Stimulated activated CD4-positive, alpha-beta T cell treated with anti-CD3 and anti-CD28 coated beads, Interleukin-4, amount 100 ng/mL, for 48 hours (primary cell): Measurements from ENCODE around the gene TMEM123.
"Not testable (repeated sequence)": the region's sequence is repeated elsewhere in the genome, so short reads cannot be mapped to it uniquely, and the experiment has no call there.

Experiments
- DNase-seq, 2 donors: peaks; one replicate each; pipeline ENCODE4 v3.0.0-alpha.2; 2020; ENCODE audit warnings: low read depth in 2 of 2

Gene TMEM123

DNA sequence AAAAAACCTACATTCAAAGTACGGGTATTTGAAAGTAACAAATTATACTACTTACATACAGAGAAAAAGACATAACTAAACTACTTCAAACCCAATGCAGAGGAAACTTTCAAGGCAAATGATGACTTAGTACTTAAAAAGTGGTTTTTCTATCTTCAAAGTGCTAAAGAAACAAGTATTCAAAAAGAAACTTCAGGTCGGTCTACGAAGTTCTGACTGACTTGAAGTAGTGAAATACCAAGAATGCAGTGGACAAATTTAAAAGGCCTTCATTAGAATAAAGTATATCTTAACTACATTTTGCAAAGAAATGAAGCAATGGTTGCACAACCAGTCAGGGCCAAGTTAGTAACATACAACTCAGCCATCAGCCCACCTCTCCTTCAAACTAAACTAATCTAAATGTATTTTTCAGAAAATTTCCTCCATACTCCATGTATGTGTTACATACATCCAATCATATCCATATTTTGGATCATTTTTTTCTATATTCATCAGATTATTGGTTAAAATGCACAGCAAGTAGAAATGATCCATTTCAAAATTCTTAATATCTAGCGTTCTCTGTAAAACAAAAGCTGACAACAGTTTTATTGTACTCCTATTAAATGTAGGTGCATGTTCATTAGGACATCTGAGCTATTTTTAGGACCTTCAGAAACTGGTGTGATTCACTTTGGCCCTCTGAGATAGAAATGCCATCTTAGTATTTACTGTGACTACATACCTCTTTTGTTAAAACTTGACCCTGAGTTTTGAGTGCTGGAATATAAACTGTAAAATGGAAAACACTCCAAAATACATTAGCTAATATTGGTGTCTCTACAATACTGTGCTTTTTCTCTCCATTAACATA, 55.6 kb downstream of the TMEM123 start:
- no peak for DNase-seq

GRCh38 chr11:102395720-102396393, 56.7 kb downstream of the TMEM123 start:
- DNase-seq = no peak

- no peak for DNase-seq
Observed at GRCh38 chr11:102393272-102393730, 59.3 kb downstream of the TMEM123 start.

DNA sequence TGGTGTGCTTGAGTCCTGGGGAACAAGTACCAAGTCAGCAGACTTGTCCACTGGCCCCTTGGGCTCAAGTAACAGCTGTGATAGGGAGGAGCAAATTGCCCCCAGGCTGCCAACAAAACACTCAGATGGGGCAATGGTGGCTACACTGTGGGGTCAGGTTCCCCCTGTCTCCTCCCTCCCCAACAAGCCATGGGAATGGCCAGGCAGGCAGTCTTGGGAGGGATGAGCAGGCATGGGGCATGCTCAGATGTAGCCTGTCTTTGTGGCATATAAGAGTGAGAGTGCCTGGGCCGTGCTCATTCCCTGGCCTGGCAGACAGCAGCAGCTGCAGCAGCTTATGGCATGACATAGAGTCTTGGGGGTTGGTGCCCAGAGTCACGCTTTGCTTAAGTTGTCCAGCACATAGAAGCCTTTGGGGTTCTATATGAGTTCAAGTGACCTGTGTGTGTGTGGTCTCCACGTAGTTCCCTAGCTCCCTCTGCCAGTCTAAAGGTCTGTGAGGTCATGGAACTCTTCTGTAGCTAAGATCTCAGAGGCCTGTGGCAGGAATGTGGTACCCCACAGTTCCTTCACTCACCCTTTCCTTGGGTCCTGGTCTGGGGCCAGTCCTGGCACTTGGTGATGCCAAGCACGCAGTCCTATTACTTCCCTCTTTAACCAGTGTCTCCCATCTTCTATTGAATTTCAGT, 60.9 kb downstream of the TMEM123 start:
- DNase-seq = no peak

GRCh38 chr11:102390667-102391465, 61.7 kb downstream of the TMEM123 start:
- DNase-seq = peak; percentile 36 to 47

- no peak for DNase-seq
Observed at GRCh38 chr11:102389253-102389652, 63.3 kb downstream of the TMEM123 start.

DNA sequence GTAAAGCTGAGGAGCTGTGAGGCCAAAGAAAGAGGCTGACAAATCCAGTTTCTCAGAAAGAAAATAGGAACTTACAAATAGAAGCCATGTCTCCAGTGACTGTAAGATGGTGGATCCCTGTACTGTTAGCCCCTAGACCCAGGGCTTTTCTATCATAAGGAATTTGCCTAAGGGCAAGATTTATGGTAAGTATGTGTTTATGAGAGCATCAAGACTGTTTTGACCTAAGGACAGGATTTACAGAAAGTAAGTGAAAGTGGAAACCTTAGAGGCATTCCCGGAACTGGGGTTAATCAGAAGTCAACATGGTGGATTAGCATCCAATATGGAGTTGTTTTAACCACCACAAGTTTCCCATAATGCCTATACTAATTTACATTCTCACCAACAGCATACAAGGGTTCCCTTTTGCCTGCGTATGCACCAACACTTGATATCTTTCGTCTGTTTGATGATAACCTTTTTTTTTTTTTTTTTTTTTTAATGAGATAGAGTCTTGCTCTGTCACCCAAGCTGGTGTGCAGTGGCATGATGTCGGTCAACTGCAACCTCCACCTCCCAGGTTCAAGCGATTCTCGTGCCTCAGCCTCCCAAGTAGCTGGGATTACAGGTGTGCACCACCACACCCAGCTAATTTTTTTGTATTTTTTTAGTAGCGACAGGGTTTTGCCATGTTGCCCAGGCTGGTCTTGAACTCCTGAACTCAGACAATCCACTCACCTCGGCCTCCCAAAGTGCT, 65.4 kb downstream of the TMEM123 start:
- no peak for DNase-seq

DNA sequence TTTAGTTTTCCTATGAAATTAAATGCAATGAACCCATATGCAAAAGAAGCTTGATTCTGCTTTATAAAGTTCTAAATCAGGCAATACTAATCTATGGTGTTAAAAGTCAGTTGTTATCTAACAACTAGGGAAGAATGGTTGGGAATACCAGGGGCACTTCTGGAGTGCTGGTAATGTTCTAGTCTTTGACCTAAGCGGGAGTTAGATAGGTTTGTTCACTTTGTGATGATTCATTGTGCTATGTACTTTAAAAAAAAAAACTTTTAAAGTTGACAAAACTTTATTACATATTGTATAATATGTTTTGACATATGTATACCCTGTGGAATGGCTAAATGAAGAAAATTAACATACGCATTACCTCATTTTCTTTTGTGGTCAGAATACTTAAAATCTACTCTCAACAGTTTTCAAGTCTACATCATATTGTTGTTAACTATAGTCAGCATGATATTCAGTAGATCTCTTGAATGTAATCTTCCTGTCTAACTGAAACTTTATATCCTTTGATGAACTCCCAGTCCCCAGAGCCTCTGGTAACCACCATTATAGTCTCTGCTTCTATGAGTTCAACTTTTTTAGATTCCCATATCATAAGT, 66.3 kb downstream of the TMEM123 start:
- no peak for DNase-seq

DNA sequence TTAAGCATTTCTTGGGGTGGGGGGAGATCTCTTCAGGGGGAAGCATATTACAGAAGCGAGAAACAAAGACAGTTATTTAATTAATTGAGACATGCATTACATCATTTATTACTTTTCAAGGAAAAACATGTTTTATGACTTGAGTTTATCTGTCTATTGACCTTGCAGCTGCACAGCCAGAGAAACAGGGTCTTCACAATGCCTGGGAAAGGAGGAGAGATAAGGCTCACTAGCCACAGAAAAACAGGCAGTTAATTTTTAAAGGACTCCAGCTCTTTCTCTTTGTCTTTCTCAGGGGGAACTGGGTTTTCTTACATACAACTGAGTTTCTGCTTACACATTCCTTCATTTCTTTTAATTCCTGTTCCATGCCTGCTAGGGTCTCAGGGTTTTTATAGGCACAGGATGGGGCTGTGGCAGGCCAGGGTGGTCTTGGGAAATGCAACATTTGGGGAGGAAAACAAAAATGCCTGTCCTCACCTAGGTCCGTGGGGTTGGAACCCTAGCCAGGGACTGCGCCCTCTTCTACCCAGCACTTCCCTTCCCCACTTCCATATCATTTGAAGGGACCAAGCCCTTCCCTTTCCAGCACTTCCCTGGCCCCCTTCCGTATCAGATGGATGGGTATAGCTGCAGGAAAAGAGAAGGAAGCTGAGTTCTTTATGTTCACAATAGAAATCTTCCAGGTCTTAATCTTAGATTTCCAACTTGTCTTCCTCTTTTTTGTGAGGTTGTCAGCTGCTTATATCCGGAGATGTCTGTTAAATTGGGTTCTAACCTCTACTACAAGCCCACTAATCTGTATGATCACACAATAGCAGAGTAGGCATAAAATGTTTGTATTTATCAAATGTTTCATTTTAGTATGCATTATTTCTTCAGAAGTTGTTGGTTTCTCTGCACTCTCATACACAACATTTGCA, 67.2 kb downstream of the TMEM123 start:
- no peak for DNase-seq

GRCh38 chr11:102384419-102385079, 68.0 kb downstream of the TMEM123 start:
- no peak for DNase-seq

DNA sequence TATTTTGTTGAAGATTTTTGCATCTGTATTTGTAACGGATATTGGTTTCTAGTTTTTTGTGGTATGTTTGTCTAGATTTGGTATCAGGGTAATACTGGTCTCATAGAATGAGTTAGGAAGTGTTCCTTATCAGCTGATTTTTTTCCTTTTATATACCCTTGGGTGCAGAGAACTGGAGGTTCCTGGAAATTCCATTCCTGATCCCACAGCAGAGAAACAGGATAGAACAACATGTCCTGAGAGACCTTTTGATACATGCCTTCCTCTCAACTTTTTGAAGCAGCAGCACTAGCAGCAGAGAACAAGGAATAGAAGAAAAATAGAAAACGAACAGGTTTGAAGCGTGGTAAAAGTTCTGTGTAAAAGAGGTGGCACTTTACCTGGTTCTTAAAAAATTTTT, 68.7 kb downstream of the TMEM123 start:
- no peak for DNase-seq

GRCh38 chr11:102382384-102382783, 70.2 kb downstream of the TMEM123 start:
- DNase-seq = no peak

- DNase-seq = no peak
Observed at GRCh38 chr11:102378818-102379217, 73.7 kb downstream of the TMEM123 start.

GRCh38 chr11:102377891-102378290, 74.7 kb downstream of the TMEM123 start:
- no peak for DNase-seq

DNA sequence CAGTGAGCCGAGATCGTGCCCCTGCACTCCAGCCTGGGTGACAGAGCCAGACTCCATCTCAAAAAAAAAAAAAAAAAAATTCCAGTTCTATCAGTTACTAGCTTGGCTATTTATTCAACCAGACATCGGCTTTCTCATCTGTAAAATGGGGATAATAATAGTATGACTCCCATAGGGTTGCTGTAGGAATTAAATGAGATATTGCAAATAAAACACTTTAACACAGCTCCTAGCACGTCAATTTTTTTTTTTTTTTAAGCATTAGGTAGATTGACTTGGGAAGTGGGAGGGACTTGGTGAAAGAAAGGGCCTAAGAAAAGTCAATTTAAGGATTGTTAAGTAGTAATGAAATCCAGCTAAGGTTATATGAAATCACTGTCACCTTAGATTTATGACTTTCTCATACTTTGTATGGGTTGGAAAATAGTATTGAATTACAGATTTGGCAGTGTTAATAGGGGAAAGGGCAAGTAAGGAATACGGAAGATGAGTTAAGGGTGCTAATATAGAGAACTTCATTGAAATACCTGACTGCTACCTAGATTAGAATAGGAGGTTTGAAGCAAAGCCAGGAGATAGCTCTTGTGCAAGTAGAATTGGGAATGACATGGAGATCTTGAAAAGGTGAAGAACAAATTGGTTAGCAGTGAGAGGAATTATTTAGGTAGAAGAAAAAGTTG, 76.7 kb downstream of the TMEM123 start:
- DNase-seq = no peak

GRCh38 chr11:102374633-102375424, 77.7 kb downstream of the TMEM123 start:
- DNase-seq = not testable (repeated sequence)

DNA sequence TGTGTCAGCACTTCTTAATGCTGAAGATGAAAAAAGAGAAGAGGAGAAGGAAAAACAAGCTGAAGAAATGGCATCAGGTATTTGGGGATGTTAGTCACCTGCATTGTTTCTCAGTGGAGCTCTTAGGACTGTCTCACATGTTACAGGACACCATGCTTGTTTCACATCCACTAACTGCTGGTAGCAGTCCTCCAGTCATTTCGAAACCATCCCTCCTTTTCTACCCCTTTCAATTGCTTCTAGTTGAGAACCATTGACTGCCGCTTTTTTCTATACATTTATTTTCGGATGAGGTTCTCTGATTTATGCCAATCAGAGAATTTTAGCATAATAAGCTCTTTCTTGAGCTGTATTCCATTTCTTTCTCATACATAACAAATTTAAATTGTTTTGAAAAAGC, 84.1 kb downstream of the TMEM123 start:
- no peak for DNase-seq
